ENCODE measurements around the gene SART1. TPM values are rescaled to one million over a fixed set of nuclear protein-coding genes. Genes with fewer than 3 reads are reported as not detected.

SART1 gene
- total and polyA plus RNA-seq, 4 donors, result 31.4 to 145 (median 48.3) TPM

DNA sequence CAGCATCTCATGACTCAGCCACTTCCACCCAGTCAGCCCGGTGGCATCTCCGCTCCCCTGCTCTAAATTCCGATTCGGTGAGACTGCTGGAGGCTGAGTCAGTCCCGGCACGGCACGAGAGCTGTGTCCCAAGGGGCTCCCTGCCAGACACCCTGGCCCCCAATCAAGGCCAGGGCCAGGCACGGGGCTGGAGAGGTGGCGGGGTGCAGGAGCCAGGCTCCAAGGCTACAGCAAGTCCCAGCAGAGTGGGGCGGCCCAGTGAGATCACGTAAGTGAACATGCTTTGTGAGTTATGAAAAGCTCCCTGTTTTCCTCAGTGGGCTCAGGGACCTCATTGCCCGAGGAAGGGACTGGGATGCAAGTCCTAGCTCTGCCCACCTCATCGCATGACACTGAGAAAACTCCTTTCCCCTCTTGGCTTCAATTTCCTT, 45.7 kb upstream of the SART1 start:
- Histone ChIP-seq H3K27ac (ENCODE audit: low read depth in 1 of 2, low read length in 1 of 2) (peak overlapping the region; percentile 84 to 89), H3K4me1 (ENCODE audit: control insufficient read depth in 5 of 5, insufficient read depth in 5 of 5, low read length in 5 of 5) (peaks cover 9 to 44% (median 30%) of the 10 kb centered on the region in 5 donors), H3K36me3 (ENCODE audit: control insufficient read depth in 4 of 4, insufficient read depth in 4 of 4, low read length in 4 of 4) (peaks cover 0 to 17% (median under 1%) of the 10 kb centered on the region in 4 donors), H3K4me3 (no peak overlapping the region), H3K9ac (ENCODE audit: insufficient read depth in 1 of 2, low read length in 2 of 2) (no peak overlapping the region), H3K27me3 (ENCODE audit: control insufficient read depth in 3 of 3, insufficient read depth in 3 of 3, low read length in 2 of 3) (no peaks in the 10 kb centered on the region), H3K9me3 (ENCODE audit: control insufficient read depth in 4 of 4, insufficient read depth in 3 of 4, low read length in 3 of 4) (no peaks in the 10 kb centered on the region)
- peak; percentile 22 for ATAC-seq (ENCODE audit: insufficient read depth, low FRiP score)
- 29 to 34% methylated on average over 13 of the region's 13 CpGs for WGBS, 2 donors
- no peak for DNase-seq
- TF ChIP-seq, protein P1, sequence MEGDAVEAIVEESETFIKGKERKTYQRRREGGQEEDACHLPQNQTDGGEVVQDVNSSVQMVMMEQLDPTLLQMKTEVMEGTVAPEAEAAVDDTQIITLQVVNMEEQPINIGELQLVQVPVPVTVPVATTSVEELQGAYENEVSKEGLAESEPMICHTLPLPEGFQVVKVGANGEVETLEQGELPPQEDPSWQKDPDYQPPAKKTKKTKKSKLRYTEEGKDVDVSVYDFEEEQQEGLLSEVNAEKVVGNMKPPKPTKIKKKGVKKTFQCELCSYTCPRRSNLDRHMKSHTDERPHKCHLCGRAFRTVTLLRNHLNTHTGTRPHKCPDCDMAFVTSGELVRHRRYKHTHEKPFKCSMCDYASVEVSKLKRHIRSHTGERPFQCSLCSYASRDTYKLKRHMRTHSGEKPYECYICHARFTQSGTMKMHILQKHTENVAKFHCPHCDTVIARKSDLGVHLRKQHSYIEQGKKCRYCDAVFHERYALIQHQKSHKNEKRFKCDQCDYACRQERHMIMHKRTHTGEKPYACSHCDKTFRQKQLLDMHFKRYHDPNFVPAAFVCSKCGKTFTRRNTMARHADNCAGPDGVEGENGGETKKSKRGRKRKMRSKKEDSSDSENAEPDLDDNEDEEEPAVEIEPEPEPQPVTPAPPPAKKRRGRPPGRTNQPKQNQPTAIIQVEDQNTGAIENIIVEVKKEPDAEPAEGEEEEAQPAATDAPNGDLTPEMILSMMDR (IDR thresholded peaks at IDR 0.05; ENCODE audit: control extremely low read depth, extremely low read depth), result no peak

DNA sequence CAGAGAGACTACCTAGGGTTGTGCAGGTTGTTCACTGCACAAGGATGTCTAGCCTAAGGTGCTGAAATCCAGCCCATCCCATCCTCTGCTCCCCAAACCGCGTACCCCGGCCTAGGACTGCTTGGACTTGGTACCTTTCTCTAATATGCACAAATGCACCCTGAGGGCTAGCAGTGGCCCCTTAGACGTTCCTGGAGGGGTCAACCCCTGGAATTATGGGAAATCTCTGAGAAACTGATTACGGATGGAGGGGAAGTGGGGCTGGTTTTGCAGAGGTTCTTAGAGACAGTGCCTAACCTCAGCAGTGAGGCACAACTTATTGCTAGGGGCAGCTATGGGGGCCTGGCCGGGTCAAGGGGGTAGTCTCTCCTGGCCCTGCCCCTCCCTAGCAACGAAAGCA, 45.1 kb upstream of the SART1 start:
- WGBS, 2 donors, result 70 to 80% methylated on average over 7 of the region's 7 CpGs
- Histone ChIP-seq H3K4me3 (no peak overlapping the region), H3K27me3 (ENCODE audit: control insufficient read depth in 3 of 3, insufficient read depth in 3 of 3, low read length in 2 of 3) (no peaks in the 10 kb centered on the region), H3K9me3 (ENCODE audit: control insufficient read depth in 4 of 4, insufficient read depth in 3 of 4, low read length in 3 of 4) (no peaks in the 10 kb centered on the region), H3K9ac (ENCODE audit: insufficient read depth in 1 of 2, low read length in 2 of 2) (no peak overlapping the region), H3K4me1 (ENCODE audit: control insufficient read depth in 5 of 5, insufficient read depth in 5 of 5, low read length in 5 of 5) (peaks cover 9 to 42% (median 26%) of the 10 kb centered on the region in 5 donors), H3K27ac (ENCODE audit: low read depth in 1 of 2, low read length in 1 of 2) (peak overlapping the region; percentile 84 to 89), H3K36me3 (ENCODE audit: control insufficient read depth in 4 of 4, insufficient read depth in 4 of 4, low read length in 4 of 4) (peaks cover 0 to 17% (median 1%) of the 10 kb centered on the region in 4 donors)
- DNase-seq (no peak), ATAC-seq (ENCODE audit: insufficient read depth, low FRiP score) (no peak)
- TF ChIP-seq, protein P1 (IDR thresholded peaks at IDR 0.05; ENCODE audit: control extremely low read depth, extremely low read depth), result no peak

DNA sequence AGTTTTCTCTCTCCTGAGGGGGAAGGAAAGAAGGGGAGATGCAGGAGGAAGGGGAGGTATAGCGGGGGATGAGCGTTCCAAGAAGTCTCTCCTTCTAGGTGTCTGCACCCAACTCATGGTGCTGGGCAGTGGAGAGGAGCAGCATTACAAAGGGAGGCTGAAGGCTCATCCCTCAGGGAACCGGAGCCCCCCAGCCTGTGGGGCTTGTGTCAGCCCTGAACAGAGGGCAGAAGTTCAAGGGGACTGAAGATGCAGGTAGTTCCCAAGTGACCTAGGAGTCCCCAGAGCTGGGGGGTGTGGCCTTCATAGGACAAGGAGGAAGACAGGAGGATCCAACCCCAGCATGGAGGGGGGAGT, 44.5 kb upstream of the SART1 start:
- peaks cover 9 to 41% (median 19%) of the 10 kb centered on the region in 5 donors for H3K4me1 ChIP-seq (ENCODE audit: control insufficient read depth in 5 of 5, insufficient read depth in 5 of 5, low read length in 5 of 5)
- peak overlapping the region in 1 of 2 donors; percentile 89 for H3K27ac ChIP-seq (ENCODE audit: low read depth in 1 of 2, low read length in 1 of 2)

More for the DNA sequence above, 44.5 kb upstream of the SART1 start:
- Histone ChIP-seq H3K4me3 (no peak overlapping the region), H3K9ac (ENCODE audit: insufficient read depth in 1 of 2, low read length in 2 of 2) (no peak overlapping the region), H3K27me3 (ENCODE audit: control insufficient read depth in 3 of 3, insufficient read depth in 3 of 3, low read length in 2 of 3) (no peaks in the 10 kb centered on the region), H3K9me3 (ENCODE audit: control insufficient read depth in 4 of 4, insufficient read depth in 3 of 4, low read length in 3 of 4) (no peaks in the 10 kb centered on the region), H3K36me3 (ENCODE audit: control insufficient read depth in 4 of 4, insufficient read depth in 4 of 4, low read length in 4 of 4) (peaks cover 0 to 20% (median 4%) of the 10 kb centered on the region in 4 donors)
- 87 to 96% methylated on average over 3 of the region's 3 CpGs for WGBS, 2 donors
- no peak for ATAC-seq (ENCODE audit: insufficient read depth, low FRiP score)
- DNase-seq, result no peak
- TF ChIP-seq, protein P1 (IDR thresholded peaks at IDR 0.05; ENCODE audit: control extremely low read depth, extremely low read depth), result no peak
